ENCODE data around the gene GLT1D1.
A peak's percentile ranks its signal among the peaks of the same experiment; 100 is the strongest.

Gene GLT1D1

GRCh38 chr12:128970110-128970509, 116.8 kb downstream of the GLT1D1 start:
- no peak for DNase-seq

GRCh38 chr12:128970941-128971340, 117.7 kb downstream of the GLT1D1 start:
- DNase-seq: no peak

- DNase-seq: peak; percentile 45
Measured at GRCh38 chr12:128971802-128972201, 118.5 kb downstream of the GLT1D1 start.

- DNase-seq: no peak
Measured at GRCh38 chr12:128973883-128974681, 120.8 kb downstream of the GLT1D1 start.

GRCh38 chr12:128974881-128975280, 121.6 kb downstream of the GLT1D1 start:
- no peak for DNase-seq

GRCh38 chr12:128976120-128976738, 123.0 kb downstream of the GLT1D1 start:
- DNase-seq: no peak

GRCh38 chr12:128977441-128977840, 124.2 kb downstream of the GLT1D1 start:
- no peak for DNase-seq

GRCh38 chr12:128978067-128978466, 124.8 kb downstream of the GLT1D1 start:
- no peak for DNase-seq

GRCh38 chr12:128980623-128981022, 127.3 kb downstream of the GLT1D1 start:
- no peak for DNase-seq

- DNase-seq: no peak
Measured at GRCh38 chr12:128981971-128982533, 128.8 kb downstream of the GLT1D1 start.

GRCh38 chr12:128982933-128983332, 129.7 kb downstream of the GLT1D1 start:
- no peak for DNase-seq

GRCh38 chr12:128983371-128983770, 130.1 kb downstream of the GLT1D1 start:
- no peak for DNase-seq

- no peak for DNase-seq
Measured at GRCh38 chr12:128986957-128987356, 133.7 kb downstream of the GLT1D1 start.

GRCh38 chr12:128989287-128989686, 136.0 kb downstream of the GLT1D1 start:
- no peak for DNase-seq

- DNase-seq: no peak
Measured at GRCh38 chr12:128991716-128992115, 138.4 kb downstream of the GLT1D1 start.

GRCh38 chr12:128992116-128992515, 138.8 kb downstream of the GLT1D1 start:
- no peak for DNase-seq

GRCh38 chr12:128992550-128992949, 139.3 kb downstream of the GLT1D1 start:
- DNase-seq: no peak

- peak; percentile 61 for DNase-seq
Measured at GRCh38 chr12:128994856-128995255, 141.6 kb downstream of the GLT1D1 start.

GRCh38 chr12:128995619-128996018, 142.3 kb downstream of the GLT1D1 start:
- DNase-seq: no peak

GRCh38 chr12:129001826-129002225, 148.5 kb downstream of the GLT1D1 start:
- DNase-seq: no peak

GRCh38 chr12:129002427-129002826, 149.1 kb downstream of the GLT1D1 start:
- DNase-seq: no peak

- no peak for DNase-seq
Measured at GRCh38 chr12:129005416-129005815, 152.1 kb downstream of the GLT1D1 start.

GRCh38 chr12:129005829-129006228, 152.6 kb downstream of the GLT1D1 start:
- DNase-seq: no peak
